Ovary (tissue), 9 donors: ENCODE data around the gene CYTH1. TPM values are rescaled to one million over a fixed set of nuclear protein-coding genes. Genes with fewer than 3 reads are reported as not detected.

Experiments used
- DNase-seq, 5 donors: peaks; one replicate each; pipeline ENCODE4 v3.0.0-alpha.2; 2019 to 2020
- H3K27ac ChIP-seq, 2 donors: fragments of 200-600 bp; one replicate each; pipeline versions ENCODE4 v1.5.1 to v1.8.0; 2019 to 2022
- H3K27me3 ChIP-seq: fragments of 200-600 bp; one replicate; pipeline ENCODE4 v1.8.0; 2022
- H3K36me3 ChIP-seq: fragments of 200-600 bp; sonication (generic); one replicate; pipeline ENCODE4 v1.5.1; 2019
- H3K4me1 ChIP-seq: one replicate; pipeline ENCODE4 v1.8.1; 2013; ENCODE audit warnings: mild to moderate bottlenecking, moderate library complexity; ENCODE audit not compliant: insufficient read depth
- H3K4me3 ChIP-seq: fragments of 200-600 bp; sonication (generic); one replicate; pipeline ENCODE4 v1.5.1; 2017
- H3K9me3 ChIP-seq, 2 donors: fragments of 200-600 bp in 1 of 2; sonication (generic) in 1 of 2; one replicate each; pipeline versions ENCODE4 v1.5.1 to v1.8.1; 2013 to 2019; ENCODE audit warnings: mild to moderate bottlenecking in 1 of 2, moderate library complexity in 1 of 2
- CTCF ChIP-seq, 3 donors: fragments of 450-650 bp in 2 of 3; fragments of 200-600 bp in 1 of 3; IDR thresholded peaks; one replicate each; pipeline versions ENCODE4 v1.5.1 to v1.8.0; 2016 to 2022; ENCODE audit warnings: antibody characterized with exemption in 3 of 3, mild to moderate bottlenecking in 1 of 3
- EP300 ChIP-seq: sonication (generic); formaldehyde crosslinking; IDR thresholded peaks from one replicate; pipeline ENCODE4 v1.6.1; 2017; ENCODE audit warnings: antibody characterized with exemption
- POLR2A ChIP-seq: fragments of 450-650 bp; IDR thresholded peaks from one replicate; pipeline ENCODE4 v1.6.1; 2017; ENCODE audit warnings: antibody characterized with exemption, mild to moderate bottlenecking, moderate library complexity
- WGBS, 3 donors: extraction: QIAGEN DNeasy Blood & Tissue Kit in 1 of 3; methylation state at CpG; one replicate each; pipeline versions ENCODE4 v1.1.5 to v1.1.7; 2013 to 2017; 5-methylcytosine and 5-hydroxymethylcytosine counted together
- intact Hi-C, 4 donors: fragments of 100-400 bp; cut with DNase I; formaldehyde crosslinking; loops; one replicate each; pipeline versions ENCODE4 v1.11.0 to v1.15.1; 2022 to 2023
- polyA plus RNA-seq, 2 donors: library from polyadenylated mRNA; stranded (reverse); fragments of 200-250 nt in 1 of 2; fragments of 350-450 nt in 1 of 2; fragmentation: Illumina TruSeq in 1 of 2; extraction: RNeasy Lipid Tissue Mini Kit (QIAGEN cat#74804) in 1 of 2; gene quantifications; one replicate each; pipeline ENCODE4 v1.2.3, GENCODE V29; 2013 to 2014
- total RNA-seq, 7 donors: library from RNA; depleted of rRNA in 2 of 7; stranded (reverse); fragments of >200 nt in 2 of 7; fragmentation: NEBNext Ultra II Directional in 3 of 7; extraction: Animal tissue kit (Norgen Biotek cat#: 25700) in 3 of 7; gene quantifications; one replicate each; pipeline versions ENCODE4 v1.1.0 to v1.2.4, GENCODE V29; 2016 to 2023
- donor health status: DM: no; HTN: no; CAD: no; lungs with moderate emphysema.
- donor health status: DM: no; HTN: no; CAD: no.
- donor health status: Bipolar disorder and iron deficiency.
- donor health status: DM: yes; HTN: yes; CAD: no.
- donor health status: DM: no; HTN: no; CAD: no.
- donor health status: DM: yes; HTN: yes; CAD: no.

Gene CYTH1
- total and polyA plus RNA-seq, 9 donors: 15.1 to 35.3 (median 24.4) TPM

- Histone ChIP-seq H3K4me1 (peaks cover 20% of the 10 kb centered on the region), H3K36me3 (no peaks in the 10 kb centered on the region), H3K27me3 (no peaks in the 10 kb centered on the region), H3K9me3 (no peaks in the 10 kb centered on the region), H3K4me3 (no peak overlapping the region), H3K27ac (no peak overlapping the region)
- WGBS, 3 donors: 90 to 92% (median 91%) methylated on average over 8 of the region's 8 CpGs
- intact Hi-C loops: no loop called here
- no peak for TF ChIP-seq CTCF (IDR thresholded peaks at IDR 0.05)
- DNase-seq: no peak
These were observed 63.4 kb downstream of the CYTH1 start for GRCh38 chr17:78718575-78719208.

- intact Hi-C loops: no loop called here
- peak in 4 of 5 donors; percentile 45 to 55 (median 50) for DNase-seq
- Histone ChIP-seq H3K9me3 (no peaks in the 10 kb centered on the region), H3K27ac (peak overlapping the region in 1 of 2 donors; percentile 32), H3K4me1 (peaks cover 18% of the 10 kb centered on the region), H3K27me3 (no peaks in the 10 kb centered on the region), H3K4me3 (peak overlapping the region; percentile 36), H3K36me3 (no peaks in the 10 kb centered on the region)
- TF ChIP-seq EP300: no peak
- TF ChIP-seq CTCF (IDR thresholded peaks at IDR 0.05): no peak
- TF ChIP-seq POLR2A: no peak
- WGBS, 3 donors: 1 to 6% (median 3%) methylated on average over 14 of the region's 14 CpGs
These were observed 64.6 kb downstream of the CYTH1 start for GRCh38 chr17:78717431-78717980.

GRCh38 chr17:78716814-78717393 is 65.2 kb downstream of the CYTH1 start:
- Histone ChIP-seq H3K4me1 (peaks cover 18% of the 10 kb centered on the region), H3K27ac (peak overlapping the region in 1 of 2 donors; percentile 32), H3K36me3 (no peaks in the 10 kb centered on the region), H3K4me3 (peak overlapping the region; percentile 36), H3K9me3 (no peaks in the 10 kb centered on the region), H3K27me3 (no peaks in the 10 kb centered on the region)
- TF ChIP-seq CTCF (IDR thresholded peaks at IDR 0.05): no peak
- WGBS, 3 donors: 1 to 7% (median 3%) methylated on average over 19 of the region's 19 CpGs
- DNase-seq: peak; percentile 48 to 78 (median 67)
- intact Hi-C loops: no loop called here

DNA sequence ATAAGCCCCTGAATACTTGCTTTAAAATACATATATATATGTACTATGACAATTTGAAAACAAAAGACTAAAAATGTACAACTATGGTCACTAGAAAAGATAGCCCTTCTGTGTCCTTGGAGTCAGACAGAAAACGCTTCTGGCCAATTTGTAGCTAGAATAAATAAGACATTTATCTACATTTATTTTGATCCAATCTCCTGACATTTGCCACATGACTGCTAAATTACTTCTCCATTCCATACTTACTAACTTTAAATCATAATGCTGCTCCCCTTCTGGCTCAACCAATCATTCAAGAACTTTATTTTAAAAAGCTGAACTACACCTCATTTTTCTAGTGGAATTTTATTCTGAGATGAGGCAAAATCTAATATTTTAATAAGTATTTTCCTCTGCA is 65.8 kb downstream of the CYTH1 start:
- no peak overlapping the region for H3K27ac ChIP-seq
- DNase-seq: no peak
- peaks cover 18% of the 10 kb centered on the region for H3K4me1 ChIP-seq
- no peak overlapping the region for H3K4me3 ChIP-seq
- H3K9me3 ChIP-seq: no peaks in the 10 kb centered on the region
- intact Hi-C loops: no loop called here
- H3K27me3 ChIP-seq: no peaks in the 10 kb centered on the region
- TF ChIP-seq POLR2A (no peak), EP300 (no peak), CTCF (IDR thresholded peaks at IDR 0.05) (no peak)
- no peaks in the 10 kb centered on the region for H3K36me3 ChIP-seq
- 11 to 35% (median 34%) methylated on average over 1 of the region's 1 CpG for WGBS, 3 donors
